ENCODE data around the gene FUZ.

DNA sequence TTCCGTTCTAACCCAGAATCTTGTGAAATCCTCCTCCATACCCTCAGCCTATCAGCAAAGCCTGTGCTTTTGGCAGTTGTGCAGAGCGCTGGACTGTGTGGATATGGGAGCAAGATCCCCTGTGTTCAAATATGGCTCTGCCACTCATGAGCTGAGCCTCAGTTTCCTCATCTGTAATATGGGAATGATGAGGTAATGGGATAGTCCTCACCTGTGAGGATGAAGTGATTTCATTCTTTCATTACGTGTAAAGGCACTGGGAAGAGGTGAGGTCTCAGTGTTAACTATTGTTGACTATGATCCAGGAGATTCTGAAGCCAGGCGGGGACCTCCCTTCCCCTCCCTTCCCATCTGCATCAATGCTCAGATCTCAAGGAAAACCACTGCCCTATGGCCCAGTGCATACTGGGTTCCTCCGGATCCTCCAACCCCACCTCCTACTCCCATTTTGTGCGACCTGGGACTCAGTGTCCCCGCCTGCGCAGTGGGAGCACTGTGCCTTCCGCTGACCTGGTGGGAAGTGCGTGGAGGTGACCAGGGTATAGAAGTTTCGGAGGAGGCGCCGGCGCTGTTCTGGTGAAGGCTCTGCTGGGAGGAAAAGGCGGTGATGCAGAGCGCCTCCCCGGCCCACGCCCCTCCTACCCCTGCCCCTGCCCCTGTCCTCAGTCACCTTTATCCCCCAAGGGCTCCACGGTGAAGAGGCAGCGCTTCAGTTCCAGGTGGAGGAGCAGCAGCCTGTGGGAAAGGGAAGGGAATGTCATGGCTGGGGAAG lies 5.0 kb downstream of the FUZ start:
- TF ChIP-seq EZH2 (IDR thresholded peaks at IDR 0.05) (no peak), POLR2AphosphoS5 (IDR thresholded peaks at IDR 0.05; ENCODE audit: borderline replicate concordance, low read depth, low read length) (no peak; the same call in 1 of the 2 replicates)
